ENCODE results near the gene NGFR.

DNA sequence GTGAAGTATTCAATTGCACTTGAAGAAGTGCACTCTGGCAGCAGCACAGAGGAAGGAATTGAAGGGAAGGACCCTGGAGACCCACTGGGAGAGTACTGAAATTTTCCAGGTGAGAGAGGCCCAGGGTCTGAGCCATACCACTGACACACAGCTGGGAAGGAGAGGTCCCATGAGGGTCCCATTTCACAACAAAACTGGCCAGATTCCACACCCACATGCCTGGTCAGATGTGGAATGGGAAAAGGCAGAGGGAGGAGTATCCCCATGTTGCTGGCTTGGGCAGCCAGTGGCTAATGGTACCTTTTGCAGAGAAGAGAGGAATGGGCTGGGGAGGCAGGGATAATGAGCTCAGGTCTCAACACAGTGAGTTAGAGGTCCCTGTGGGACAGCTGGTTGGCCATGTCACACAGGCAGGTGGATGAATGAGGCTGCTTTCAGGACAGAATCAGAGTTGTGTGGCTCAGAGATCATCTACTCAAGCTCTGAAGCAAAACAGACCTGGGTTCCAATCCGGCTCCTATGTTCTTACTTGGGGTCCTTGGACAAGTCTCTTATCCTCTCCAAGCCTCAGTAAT, 26.2 kb upstream of the NGFR start:
- TF ChIP-seq EP300 (IDR thresholded peaks at IDR 0.05; ENCODE audit: low read depth): no peak
- no peak for TF ChIP-seq POLR2AphosphoS5 (IDR thresholded peaks at IDR 0.05)

Data from transverse colon (tissue), 3 donors.